ENCODE data around the gene SIGLEC6. TPM values are rescaled to one million over a fixed set of nuclear protein-coding genes. Genes with fewer than 3 reads are reported as not detected.

SIGLEC6 gene
- total RNA-seq, 1 experiment from 2014 or later, result not detected

- TF ChIP-seq SP1 (IDR thresholded peaks at IDR 0.05; ENCODE audit: low read depth) (no peak), REST (IDR thresholded peaks at IDR 0.05; ENCODE audit: low read depth) (peak; percentile 98)
- H3K4me2 ChIP-seq (ENCODE audit: low read length), result no peak overlapping the region
- no peak overlapping the region for H2AFZ ChIP-seq (ENCODE audit: low read depth, low read length, poor library complexity, severe bottlenecking)
These were observed 21.7 kb upstream of the SIGLEC6 start for GRCh38 chr19:51552996-51553725.

GRCh38 chr19:51552608-51552995 is 21.1 kb upstream of the SIGLEC6 start:
- Histone ChIP-seq H2AFZ (ENCODE audit: low read depth, low read length, poor library complexity, severe bottlenecking) (no peak overlapping the region), H3K36me3 (ENCODE audit: control insufficient read depth in 1 of 2, insufficient read depth in 2 of 2, low read length in 2 of 2) (no peaks in the 10 kb centered on the region), H3K9ac (ENCODE audit: low read length) (no peak overlapping the region), H4K20me1 (ENCODE audit: insufficient read depth) (no peaks in the 10 kb centered on the region), H3K9me3 (ENCODE audit: control insufficient read depth in 1 of 2, insufficient read depth in 1 of 2, low read depth in 1 of 2, low read length in 2 of 2) (no peaks in the 10 kb centered on the region), H3K4me3 (replicated peaks in 1 of 2; ENCODE audit: low read depth in 1 of 2, low read length in 2 of 2) (no peak overlapping the region), H3K27me3 (ENCODE audit: insufficient read depth, low read length) (peaks cover 32% of the 10 kb centered on the region), H3K4me1 (ENCODE audit: control insufficient read depth in 1 of 2, insufficient read depth in 2 of 2, low read length in 2 of 2) (no peaks in the 10 kb centered on the region), H3K4me2 (ENCODE audit: low read length) (no peak overlapping the region), H3K27ac (ENCODE audit: low read depth, low read length) (no peak overlapping the region), H3K79me2 (ENCODE audit: insufficient read depth, low read length) (no peaks in the 10 kb centered on the region), H3K9me2 (ENCODE audit: insufficient read depth) (no peaks in the 10 kb centered on the region)
- POLR2A ChIA-PET, result no interaction called here
- CTCF ChIA-PET, result no interaction called here
- no TSS peak for BruUV-seq (replicated peaks)
- intact Hi-C loops (cut with micrococcal nuclease), result loop anchor here (5.0 kb wide), 1 partner anchor 130 kb away; no protein-coding TSS in a partner anchor
- TF ChIP-seq JUND (IDR thresholded peaks at IDR 0.05), result no peak
- TF ChIP-seq MAX (IDR thresholded peaks at IDR 0.05), result no peak
- TF ChIP-seq, protein P1, sequence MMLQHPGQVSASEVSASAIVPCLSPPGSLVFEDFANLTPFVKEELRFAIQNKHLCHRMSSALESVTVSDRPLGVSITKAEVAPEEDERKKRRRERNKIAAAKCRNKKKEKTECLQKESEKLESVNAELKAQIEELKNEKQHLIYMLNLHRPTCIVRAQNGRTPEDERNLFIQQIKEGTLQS (IDR thresholded peaks at IDR 0.05), result no peak
- TF ChIP-seq EGR1 (IDR thresholded peaks at IDR 0.05; ENCODE audit: low read depth), result no peak
- no peak for TF ChIP-seq RAD21 (IDR thresholded peaks at IDR 0.05; ENCODE audit: low read depth)
- TF ChIP-seq YY1 (IDR thresholded peaks at IDR 0.05; ENCODE audit: extremely low read depth, insufficient replicate concordance, low read depth, low read length), result no peak
- TF ChIP-seq EZH2 (IDR thresholded peaks at IDR 0.05), result no peak
- TF ChIP-seq CTCF (IDR thresholded peaks at IDR 0.05 in 2 of 3, conservative IDR thresholded peaks at IDR 0.05 in 1 of 3; ENCODE audit: borderline replicate concordance in 1 of 3, insufficient read depth in 1 of 3, low read depth in 2 of 3, low read length in 2 of 3), result no peak
- DNase-seq (ENCODE audit: low read depth, low spot score) (no peak), ATAC-seq (no peak)
- RAD21 ChIA-PET (ENCODE audit: low non-redundant PET in 1 of 2, low total read pairs in 2 of 2, uncharacterized antibody in 2 of 2, unreplicated experiment in 2 of 2), result no interaction called here

More at GRCh38 chr19:51552996-51553725, 21.7 kb upstream of the SIGLEC6 start:
- ChIA-PET POLR2A (no interaction called here), RAD21 (ENCODE audit: low non-redundant PET in 1 of 2, low total read pairs in 2 of 2, uncharacterized antibody in 2 of 2, unreplicated experiment in 2 of 2) (no interaction called here), CTCF (no interaction called here)
- BruUV-seq (replicated peaks), result no TSS peak
- DNase-seq (ENCODE audit: low read depth, low spot score) (peak; percentile 13), ATAC-seq (peak; percentile 80)
- H3K27me3 ChIP-seq (ENCODE audit: insufficient read depth, low read length), result peaks cover 26% of the 10 kb centered on the region
- no peaks in the 10 kb centered on the region for H3K79me2 ChIP-seq (ENCODE audit: insufficient read depth, low read length)
- H3K27ac ChIP-seq (ENCODE audit: low read depth, low read length), result no peak overlapping the region
- H4K20me1 ChIP-seq (ENCODE audit: insufficient read depth), result no peaks in the 10 kb centered on the region
- intact Hi-C loops (cut with micrococcal nuclease), result loop anchor here (1.0 to 5.0 kb wide), 2 partner anchors 55 to 131 kb away; no protein-coding TSS in a partner anchor
- no peaks in the 10 kb centered on the region for H3K9me2 ChIP-seq (ENCODE audit: insufficient read depth)
- H3K9me3 ChIP-seq (ENCODE audit: control insufficient read depth in 1 of 2, insufficient read depth in 1 of 2, low read depth in 1 of 2, low read length in 2 of 2), result no peaks in the 10 kb centered on the region
- H3K9ac ChIP-seq (ENCODE audit: low read length), result no peak overlapping the region
- H3K4me1 ChIP-seq (ENCODE audit: control insufficient read depth in 1 of 2, insufficient read depth in 2 of 2, low read length in 2 of 2), result no peaks in the 10 kb centered on the region
- H3K4me3 ChIP-seq (replicated peaks in 1 of 2; ENCODE audit: low read depth in 1 of 2, low read length in 2 of 2), result no peak overlapping the region
- H3K36me3 ChIP-seq (ENCODE audit: control insufficient read depth in 1 of 2, insufficient read depth in 2 of 2, low read length in 2 of 2), result no peaks in the 10 kb centered on the region

Data from HCT116 (cell line).